Left lung (tissue), 10 donors: Measurements from ENCODE around the gene SLC25A41. TPM values are rescaled to one million over a fixed set of nuclear protein-coding genes. Genes with fewer than 3 reads are reported as not detected.

ENCODE experiments used
- ATAC-seq: fragments of 200-7000 bp; cut with Tn5 transposase; one replicate; pipeline ENCODE4 v1.9.1; 2020; ENCODE audit warnings: moderate library complexity
- DNase-seq, 4 donors: peaks; one replicate each; pipeline ENCODE4 v3.0.0-alpha.2; 2013 to 2020
- H3K27ac ChIP-seq, 2 donors: fragments of 200-600 bp; sonication (generic) in 1 of 2; one replicate each; pipeline versions ENCODE4 v1.5.0 to v1.8.0; 2020 to 2021
- H3K27me3 ChIP-seq, 2 donors: fragments of 200-600 bp; sonication (generic) in 1 of 2; one replicate each; pipeline versions ENCODE4 v1.5.0 to v1.8.0; 2020 to 2021
- H3K36me3 ChIP-seq, 2 donors: fragments of 200-600 bp; sonication (generic) in 1 of 2; one replicate each; pipeline versions ENCODE4 v1.5.0 to v1.8.0; 2020 to 2021
- H3K4me1 ChIP-seq, 2 donors: fragments of 200-600 bp; one replicate each; pipeline ENCODE4 v1.8.0; 2021
- H3K4me3 ChIP-seq, 2 donors: fragments of 200-600 bp; sonication (generic) in 1 of 2; one replicate each; pipeline versions ENCODE4 v1.5.0 to v1.8.0; 2020 to 2021; ENCODE audit warnings: mild to moderate bottlenecking in 1 of 2
- H3K9me3 ChIP-seq, 2 donors: fragments of 200-600 bp; sonication (generic) in 1 of 2; one replicate each; pipeline versions ENCODE4 v1.5.0 to v1.8.0; 2020 to 2021
- CTCF ChIP-seq, 2 donors: fragments of 200-600 bp; sonication (generic) in 1 of 2; IDR thresholded peaks; one replicate each; pipeline versions ENCODE4 v1.5.0 to v1.8.0; 2021; ENCODE audit warnings: antibody characterized with exemption in 2 of 2
- intact Hi-C, 2 donors: fragments of 100-400 bp; cut with DNase I; formaldehyde crosslinking; loops; one replicate each; pipeline versions ENCODE4 v1.11.2 to v1.14.2; 2022
- polyA plus RNA-seq, 6 donors: library from polyadenylated mRNA; unstranded; fragments of 120-200 nt; gene quantifications; one replicate each; pipeline ENCODE4 v1.2.1, GENCODE V29; 2013; ENCODE audit not compliant: insufficient read length in 6 of 6
- total RNA-seq, 2 donors: library from RNA; stranded (reverse); fragmentation: NEBNext Ultra II Directional; extraction: Animal tissue kit (Norgen Biotek cat#: 25700); gene quantifications; one replicate each; pipeline ENCODE4 v1.2.1, GENCODE V29; 2021
- donor health status: DM: no; HTN: yes; CAD: no.
- donor health status: DM: no; HTN: no; CAD: no.

The SLC25A41 gene
- total and polyA plus RNA-seq, 8 donors: 0.31 to 1.7 (median 0.71) TPM

- peaks cover 13 to 33% of the 10 kb centered on the region in 2 donors for H3K27me3 ChIP-seq
- H3K36me3 ChIP-seq: peaks cover 0 to 46% of the 10 kb centered on the region in 2 donors
- TF ChIP-seq CTCF (IDR thresholded peaks at IDR 0.05): no peak
- no peak overlapping the region for H3K27ac ChIP-seq
- H3K4me3 ChIP-seq: no peak overlapping the region
- intact Hi-C loops: no loop called here
- no peaks in the 10 kb centered on the region for H3K9me3 ChIP-seq
- peaks cover 0 to 6% of the 10 kb centered on the region in 2 donors for H3K4me1 ChIP-seq
- no peak for DNase-seq
- ATAC-seq: no peak
Measured at GRCh38 chr19:6467384-6467783, 33.8 kb upstream of the SLC25A41 start.

GRCh38 chr19:6466526-6467248, 33.1 kb upstream of the SLC25A41 start:
- peaks cover 13 to 33% of the 10 kb centered on the region in 2 donors for H3K27me3 ChIP-seq
- TF ChIP-seq CTCF (IDR thresholded peaks at IDR 0.05): no peak

GRCh38 chr19:6465663-6466062, 32.1 kb upstream of the SLC25A41 start:
- Histone ChIP-seq H3K27me3 (peaks cover 13 to 33% of the 10 kb centered on the region in 2 donors), H3K4me1 (peaks cover 0 to 9% of the 10 kb centered on the region in 2 donors), H3K27ac (no peak overlapping the region), H3K36me3 (peaks cover 0 to 33% of the 10 kb centered on the region in 2 donors), H3K4me3 (no peak overlapping the region), H3K9me3 (no peaks in the 10 kb centered on the region)
- ATAC-seq: no peak
- TF ChIP-seq CTCF (IDR thresholded peaks at IDR 0.05): no peak
- intact Hi-C loops: no loop called here
- DNase-seq: no peak

More at GRCh38 chr19:6466526-6467248, 33.1 kb upstream of the SLC25A41 start:
- H3K36me3 ChIP-seq: peaks cover 0 to 44% of the 10 kb centered on the region in 2 donors
- intact Hi-C loops: no loop called here
- H3K4me3 ChIP-seq: no peak overlapping the region
- H3K4me1 ChIP-seq: peaks cover 0 to 6% of the 10 kb centered on the region in 2 donors
- ATAC-seq (no peak), DNase-seq (no peak)
- no peaks in the 10 kb centered on the region for H3K9me3 ChIP-seq
- no peak overlapping the region for H3K27ac ChIP-seq

- DNase-seq (peak in 1 of 4 donors; percentile 59), ATAC-seq (peak; percentile 55)
- no peak for TF ChIP-seq CTCF (IDR thresholded peaks at IDR 0.05)
- peaks cover 13 to 33% of the 10 kb centered on the region in 2 donors for H3K27me3 ChIP-seq
- peak overlapping the region in 1 of 2 donors; percentile 67 for H3K27ac ChIP-seq
- H3K36me3 ChIP-seq: peaks cover 0 to 27% of the 10 kb centered on the region in 2 donors
- peaks cover 0 to 14% of the 10 kb centered on the region in 2 donors for H3K4me1 ChIP-seq
- H3K4me3 ChIP-seq: peak overlapping the region; percentile 42 to 48
- intact Hi-C loops: no loop called here
- no peaks in the 10 kb centered on the region for H3K9me3 ChIP-seq
Measured at GRCh38 chr19:6465006-6465405, 31.4 kb upstream of the SLC25A41 start.

GRCh38 chr19:6464070-6464873, 30.7 kb upstream of the SLC25A41 start, which contains the start of gene CRB3:
TSS of gene CRB3 (plus strand) at chr19:6464271. CDS start at chr19:6464702, 431 bp downstream.
- DNase-seq: peak; percentile 53 to 93 (median 88)
- peaks cover 13 to 40% of the 10 kb centered on the region in 2 donors for H3K27me3 ChIP-seq
- TF ChIP-seq CTCF (IDR thresholded peaks at IDR 0.05): no peak
- peaks cover 0 to 25% of the 10 kb centered on the region in 2 donors for H3K36me3 ChIP-seq
- no peaks in the 10 kb centered on the region for H3K9me3 ChIP-seq
- ATAC-seq: peak; percentile 58
- peak within 1 kb of the TSS; percentile 42 to 48 for H3K4me3 ChIP-seq
- intact Hi-C loops: no loop called here
- peaks cover 0 to 21% of the 10 kb centered on the region in 2 donors for H3K4me1 ChIP-seq
- peak within 1 kb of the TSS; percentile 57 to 67 for H3K27ac ChIP-seq
